Activated CD4-positive, alpha-beta T cell treated with anti-CD3 and anti-CD28 coated beads for 4 hours (primary cell): Measurements from ENCODE around the gene ENOX1.

ENCODE experiments used
- DNase-seq, 2 donors: peaks; one replicate each; pipeline ENCODE4 v3.0.0-alpha.2; 2020

Gene ENOX1

GRCh38 chr13:43339805-43340550 is 446.8 kb downstream of the ENOX1 start:
- DNase-seq = no peak

DNA sequence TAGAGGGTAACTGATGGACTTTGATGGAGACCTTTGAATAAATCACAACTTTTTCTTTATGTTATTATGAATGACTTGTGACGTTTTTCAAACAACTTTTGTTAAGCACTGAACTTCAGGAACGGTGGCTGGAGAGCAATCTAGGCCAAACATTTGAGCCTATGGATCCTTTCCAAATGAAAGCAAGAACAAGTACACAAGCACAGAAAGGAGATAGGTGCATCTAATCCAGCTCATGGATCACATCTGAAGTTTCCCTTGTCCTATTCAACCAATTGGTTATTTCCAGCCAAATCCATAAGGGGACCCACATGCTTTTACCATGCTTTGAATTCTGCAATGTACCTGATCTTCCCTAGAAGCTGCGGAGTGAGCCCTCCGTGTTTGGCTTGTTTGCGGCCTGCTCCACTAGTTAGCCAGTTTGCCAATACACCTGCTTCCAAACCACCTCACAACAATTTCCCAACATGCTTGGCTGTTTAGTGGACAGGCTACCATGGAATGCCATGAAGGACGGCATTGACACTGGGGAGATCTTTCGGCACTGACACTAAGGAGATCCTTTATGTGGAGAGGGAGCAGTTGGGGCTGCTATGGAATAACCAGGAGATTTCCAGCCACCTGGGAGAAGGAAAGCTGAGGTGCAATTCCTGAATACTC is 447.5 kb downstream of the ENOX1 start:
- no peak for DNase-seq

DNA sequence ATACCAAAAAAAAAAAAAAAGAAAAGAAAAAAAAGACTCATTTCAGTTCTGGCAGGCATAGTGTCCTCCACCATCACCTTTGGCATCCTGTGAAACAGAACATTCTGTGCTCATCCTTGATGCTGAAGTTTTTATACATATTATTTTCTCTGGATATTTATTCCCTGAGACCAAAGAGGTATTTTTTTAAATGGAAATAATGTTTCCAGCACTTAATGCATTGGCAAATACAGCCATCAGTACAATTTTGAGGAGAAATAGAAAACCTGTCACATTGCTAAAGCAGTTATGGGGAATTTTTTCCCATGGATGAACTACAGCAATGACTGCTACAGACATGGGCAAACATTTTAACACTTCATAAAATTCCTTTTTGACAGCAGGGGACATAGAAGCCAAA is 451.0 kb downstream of the ENOX1 start:
- DNase-seq = no peak

DNA sequence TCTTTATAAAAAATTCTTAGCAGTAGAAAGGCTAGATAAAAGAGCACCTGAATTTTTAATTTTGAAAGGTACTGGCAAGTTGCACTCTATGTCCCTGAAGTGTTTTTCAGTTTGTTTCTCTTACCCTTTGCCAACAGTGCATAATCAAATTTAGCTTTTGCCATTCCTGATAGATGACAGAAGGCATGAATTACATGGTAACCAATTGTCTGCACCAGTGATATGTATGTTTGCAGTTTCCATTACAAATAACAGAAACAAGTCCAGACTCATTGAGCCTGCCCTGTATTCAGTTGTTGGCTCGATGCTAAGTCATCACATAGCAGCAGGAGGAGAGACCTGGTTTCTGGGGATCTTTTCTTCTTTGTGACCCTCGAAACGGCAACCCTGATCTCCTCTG is 453.6 kb downstream of the ENOX1 start:
- no peak for DNase-seq

- DNase-seq = no peak
Observed at GRCh38 chr13:43331672-43332071, 455.1 kb downstream of the ENOX1 start.

DNA sequence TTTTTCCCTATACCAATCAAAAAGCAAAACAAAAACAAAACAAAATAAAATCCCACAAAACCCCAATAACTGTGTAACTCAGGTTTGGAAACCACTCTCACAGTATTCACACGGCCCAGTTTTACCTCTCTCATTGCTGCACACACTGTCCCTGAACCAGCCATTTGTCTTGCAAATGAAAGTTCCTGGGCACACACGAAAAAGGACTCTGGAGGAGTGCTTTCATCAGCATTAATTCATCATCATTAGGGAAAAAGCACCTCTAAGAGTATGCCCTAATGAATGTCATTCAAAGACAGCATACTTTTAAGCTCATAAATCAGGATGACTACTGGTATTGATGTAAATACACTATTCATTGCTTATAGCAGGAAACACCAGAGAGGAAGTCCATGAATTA is 457.1 kb downstream of the ENOX1 start:
- no peak for DNase-seq

GRCh38 chr13:43328907-43329306 is 457.9 kb downstream of the ENOX1 start:
- no peak for DNase-seq

- DNase-seq = no peak
Observed at GRCh38 chr13:43326100-43326499, 460.7 kb downstream of the ENOX1 start.

DNA sequence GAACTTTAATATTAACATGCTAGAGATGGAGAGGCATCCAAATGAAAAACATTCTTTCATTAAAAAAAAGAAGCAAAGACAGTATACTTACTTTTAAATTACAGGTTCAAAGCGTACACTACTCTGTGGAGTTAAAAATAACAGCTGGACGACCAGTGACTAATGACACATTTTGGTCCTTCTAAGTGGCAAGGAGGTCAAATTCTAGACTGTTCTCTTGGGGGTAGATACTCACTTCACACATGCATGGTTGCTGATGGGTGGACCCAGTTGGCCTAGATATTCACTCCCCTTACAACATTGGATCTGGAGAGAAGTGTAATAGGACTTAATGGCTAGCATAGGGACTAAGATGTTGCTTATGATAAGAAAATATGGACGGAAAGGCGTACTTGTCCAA is 461.1 kb downstream of the ENOX1 start:
- no peak for DNase-seq

- no peak for DNase-seq
Observed at GRCh38 chr13:43324129-43324528, 462.6 kb downstream of the ENOX1 start.

DNA sequence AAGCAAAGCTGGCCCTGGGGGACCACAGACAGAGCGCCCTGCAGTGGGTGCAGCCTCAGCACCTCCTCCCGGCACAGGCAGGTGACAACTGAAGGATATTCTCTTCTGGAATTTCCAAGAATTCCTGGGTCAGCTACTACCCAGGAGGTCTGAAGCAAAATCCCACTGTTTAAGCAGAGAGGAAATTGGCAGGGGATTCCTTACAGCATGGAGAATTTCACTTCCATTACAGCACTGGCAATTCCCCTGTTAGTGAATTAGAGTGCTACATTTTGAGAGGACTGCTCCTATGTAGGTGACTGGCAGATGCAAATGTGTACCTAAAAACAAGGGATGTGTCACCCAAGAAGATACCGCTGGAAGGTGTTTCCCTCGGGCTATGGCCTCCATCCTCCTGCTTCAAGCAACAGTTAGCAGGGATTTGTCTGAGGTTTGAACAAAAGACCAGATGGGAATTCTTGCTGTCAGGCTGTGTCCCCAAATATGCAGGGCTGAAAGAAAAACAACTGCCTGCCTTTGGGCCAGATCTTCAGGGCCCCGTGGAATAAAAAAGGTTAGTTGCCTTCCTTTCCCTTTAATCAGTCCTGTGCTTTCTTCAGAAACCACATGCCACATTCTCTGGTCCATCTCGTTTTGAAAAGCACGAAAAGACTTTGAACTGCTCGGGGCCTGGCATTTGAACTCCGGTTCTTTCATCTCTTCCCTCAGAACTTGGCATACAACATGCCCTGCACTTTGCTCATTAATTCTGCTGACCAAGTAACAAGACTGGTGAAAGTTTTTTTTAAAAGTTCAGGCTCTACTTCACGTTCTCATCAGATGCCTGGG is 466.9 kb downstream of the ENOX1 start:
- DNase-seq = no peak

GRCh38 chr13:43316946-43317353 is 469.8 kb downstream of the ENOX1 start:
- DNase-seq = no peak

- DNase-seq = no peak
Observed at GRCh38 chr13:43316281-43316680, 470.5 kb downstream of the ENOX1 start.

DNA sequence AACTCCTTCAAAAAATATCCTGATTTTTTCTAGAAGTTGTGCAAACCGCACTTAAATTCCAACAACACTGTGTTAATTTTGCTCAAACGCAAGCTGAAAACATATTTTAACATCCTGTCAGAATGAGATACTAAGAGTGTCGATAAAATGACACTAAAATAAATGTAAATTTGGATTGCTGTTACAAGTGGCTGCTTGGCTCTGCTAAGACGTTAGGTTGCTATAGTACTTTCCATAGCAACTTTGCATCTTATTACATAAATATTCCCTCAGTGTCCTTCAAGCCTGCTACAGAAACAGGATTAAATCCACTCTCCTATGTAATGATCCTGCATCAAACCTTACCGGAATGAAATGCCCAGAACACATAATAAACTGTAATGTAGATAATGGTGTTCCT is 471.2 kb downstream of the ENOX1 start:
- no peak for DNase-seq

- DNase-seq = no peak
Observed at GRCh38 chr13:43309311-43309710, 477.5 kb downstream of the ENOX1 start.

DNA sequence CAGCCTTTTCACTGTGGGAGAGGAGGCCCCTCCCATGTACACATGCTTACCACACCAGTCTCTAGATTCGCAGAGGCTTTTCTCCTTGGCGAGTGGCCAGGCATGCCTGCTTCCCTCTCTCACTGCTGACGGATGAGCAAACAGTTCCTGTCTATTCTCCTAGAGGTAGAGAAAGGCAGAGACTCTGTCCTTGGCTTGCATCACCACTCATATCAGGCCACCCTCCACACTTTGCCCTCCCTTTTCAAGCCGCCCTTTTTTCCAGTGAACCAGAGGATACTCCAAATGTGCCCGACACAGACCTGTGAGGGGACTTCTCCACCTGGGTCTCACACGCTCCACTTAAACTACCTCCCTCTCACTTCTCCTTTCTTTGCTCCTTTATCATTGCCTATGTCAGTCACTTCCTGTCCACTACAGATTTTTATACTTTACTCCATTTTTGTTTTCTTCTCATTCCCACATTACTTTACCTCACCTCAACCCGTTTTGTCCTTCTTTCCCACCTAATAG is 478.8 kb downstream of the ENOX1 start:
- DNase-seq = no peak

DNA sequence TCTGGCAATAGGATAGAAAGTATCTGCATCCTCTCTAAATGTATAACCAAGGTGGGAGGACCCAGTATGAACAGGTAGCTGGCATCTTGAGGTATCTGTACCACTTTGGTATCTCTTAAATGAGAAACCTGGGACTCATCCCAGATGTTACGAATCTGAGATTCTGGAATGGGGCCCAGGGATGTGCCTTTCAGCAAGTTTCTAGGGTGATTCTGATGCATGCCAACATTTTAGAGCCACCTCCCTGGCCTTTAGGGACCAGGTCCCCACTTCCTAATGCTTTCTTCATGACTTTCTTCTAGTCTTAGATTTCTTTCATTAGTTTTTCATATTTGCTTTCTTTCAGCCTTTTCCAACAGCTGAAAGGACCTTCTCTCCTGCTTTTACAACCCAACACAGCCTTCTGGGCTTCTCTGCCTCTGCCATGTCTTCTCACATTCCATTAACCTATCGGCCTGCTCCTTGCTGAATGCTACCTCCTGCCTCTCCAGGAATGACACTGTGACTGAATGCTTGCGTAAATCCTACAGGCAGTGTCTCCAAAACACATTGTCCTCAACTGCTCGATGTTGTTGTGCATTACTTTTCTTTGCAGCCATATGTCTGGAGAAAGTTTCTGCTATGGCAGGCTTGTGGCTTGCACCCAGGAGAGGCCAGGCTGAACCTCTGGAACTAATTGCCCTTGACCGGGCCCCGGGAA is 479.4 kb downstream of the ENOX1 start:
- DNase-seq = no peak

DNA sequence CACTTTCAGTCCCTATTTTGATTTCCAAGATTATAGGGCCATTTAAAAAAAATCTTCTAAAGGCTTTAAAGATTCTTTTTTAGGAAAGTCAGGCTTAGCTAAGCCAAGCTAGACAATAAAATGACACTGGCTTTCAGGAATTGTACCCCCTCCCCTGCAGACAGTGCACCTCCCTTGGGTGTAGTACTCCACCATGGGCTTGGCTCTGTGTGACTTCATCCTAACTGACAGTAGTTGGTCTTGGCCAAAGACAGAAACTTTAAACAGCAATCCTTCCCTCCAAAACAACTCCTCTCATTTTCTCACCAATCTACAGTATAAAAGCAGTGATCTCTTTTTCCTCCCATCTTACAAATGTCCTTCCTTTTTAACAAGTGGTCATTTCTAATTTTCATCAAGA is 480.4 kb downstream of the ENOX1 start:
- DNase-seq = no peak

GRCh38 chr13:43305416-43305815 is 481.4 kb downstream of the ENOX1 start:
- no peak for DNase-seq

- DNase-seq = no peak
Observed at GRCh38 chr13:43304945-43305344, 481.8 kb downstream of the ENOX1 start.

GRCh38 chr13:43304449-43304848 is 482.3 kb downstream of the ENOX1 start:
- no peak for DNase-seq

DNA sequence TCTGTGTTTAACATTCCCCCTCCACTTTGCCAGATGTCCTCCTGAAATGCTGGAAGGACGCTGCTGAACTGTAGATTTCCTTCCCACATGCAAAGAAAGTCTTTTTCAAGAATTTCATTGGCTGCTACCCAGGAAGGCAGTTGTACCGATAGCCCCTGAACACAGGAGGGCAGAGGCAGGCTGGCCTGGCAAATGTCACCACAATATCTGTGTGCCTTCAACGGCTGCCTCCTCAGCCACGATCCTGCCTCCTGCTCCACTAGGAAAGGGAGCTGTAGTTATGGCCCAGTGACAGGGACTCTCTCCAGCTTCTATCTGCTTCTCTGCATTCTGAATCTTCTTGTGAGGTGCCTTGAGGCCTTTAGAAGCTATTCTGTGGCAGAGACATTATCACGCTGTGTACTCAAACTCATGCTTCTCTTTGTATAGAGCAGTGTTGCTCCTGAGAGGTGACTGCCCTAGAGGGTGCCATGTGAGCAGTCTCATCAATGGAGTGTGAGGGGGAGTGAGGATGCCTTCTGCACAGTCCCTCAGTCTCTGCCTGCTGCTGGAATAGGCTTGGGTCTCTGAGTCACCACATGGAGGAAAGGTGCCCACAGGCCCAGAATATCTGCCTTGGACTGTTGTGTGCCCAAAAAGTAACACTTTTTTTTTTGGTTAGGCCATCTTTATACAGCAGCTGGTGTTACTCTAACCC is 483.6 kb downstream of the ENOX1 start:
- no peak for DNase-seq
